ENCODE data around the gene TUBGCP3. TPM values are rescaled to one million over a fixed set of nuclear protein-coding genes. Genes with fewer than 3 reads are reported as not detected.

Gene TUBGCP3
- polyA plus RNA-seq, 1 donor from 2014 or later, result 20.3 TPM

GRCh38 chr13:112619730-112620631 is 32.0 kb upstream of the TUBGCP3 start:
- Histone ChIP-seq H3K79me2 (replicated peaks; ENCODE audit: insufficient read depth, low read length) (no peaks in the 10 kb centered on the region), H3K9me3 (ENCODE audit: low read length) (no peaks in the 10 kb centered on the region), H3K4me2 (ENCODE audit: low read length) (no peak overlapping the region), H3F3A (ENCODE audit: insufficient read depth, low read length, poor library complexity, severe bottlenecking) (no peaks in the 10 kb centered on the region), H4K20me1 (ENCODE audit: insufficient read depth) (no peaks in the 10 kb centered on the region), H3K36me3 (ENCODE audit: insufficient read depth, low read length) (no peaks in the 10 kb centered on the region), H3K9me2 (ENCODE audit: insufficient read depth, low read length) (no peaks in the 10 kb centered on the region), H2AFZ (ENCODE audit: low read depth, low read length) (no peak overlapping the region), H3K4me3 (ENCODE audit: low read length) (no peak overlapping the region), H3K27me3 (ENCODE audit: insufficient read depth, low read depth, low read length) (no peaks in the 10 kb centered on the region), H3K9ac (ENCODE audit: low read length) (no peak overlapping the region), H3K27ac (ENCODE audit: low read length) (no peak overlapping the region)
- no peak for TF ChIP-seq SMC3 (conservative IDR thresholded peaks at IDR 0.05; ENCODE audit: poor library complexity)
- no peak for TF ChIP-seq RAD21 (conservative IDR thresholded peaks at IDR 0.05)
- no peak for TF ChIP-seq EZH2 (IDR thresholded peaks at IDR 0.05; ENCODE audit: borderline replicate concordance, insufficient read depth, low read length, poor library complexity, severe bottlenecking)
- no peak for TF ChIP-seq TAF1 (IDR thresholded peaks at IDR 0.05; ENCODE audit: low read depth)
- no peak for TF ChIP-seq REST (IDR thresholded peaks at IDR 0.05; ENCODE audit: borderline replicate concordance)
- TF ChIP-seq CTCF (IDR thresholded peaks at IDR 0.05; ENCODE audit: poor library complexity, severe bottlenecking), result no peak
- no peak for TF ChIP-seq MXI1 (conservative IDR thresholded peaks at IDR 0.05; ENCODE audit: poor library complexity, severe bottlenecking)

GRCh38 chr13:112618501-112618900 is 30.5 kb upstream of the TUBGCP3 start:
- H3K9me2 ChIP-seq (ENCODE audit: insufficient read depth, low read length), result no peaks in the 10 kb centered on the region
- no peak overlapping the region for H2AFZ ChIP-seq (ENCODE audit: low read depth, low read length)
- H3K9ac ChIP-seq (ENCODE audit: low read length), result no peak overlapping the region
- no peak overlapping the region for H3K4me2 ChIP-seq (ENCODE audit: low read length)
- H4K20me1 ChIP-seq (ENCODE audit: insufficient read depth), result no peaks in the 10 kb centered on the region
- H3K27ac ChIP-seq (ENCODE audit: low read length), result no peak overlapping the region
- H3K4me3 ChIP-seq (ENCODE audit: low read length), result no peak overlapping the region
- no peaks in the 10 kb centered on the region for H3K9me3 ChIP-seq (ENCODE audit: low read length)
- TF ChIP-seq POLR2AphosphoS5 (IDR thresholded peaks at IDR 0.05) (no peak), TAF1 (IDR thresholded peaks at IDR 0.05; ENCODE audit: low read depth) (no peak), RAD21 (conservative IDR thresholded peaks at IDR 0.05) (no peak), MXI1 (conservative IDR thresholded peaks at IDR 0.05; ENCODE audit: poor library complexity, severe bottlenecking) (no peak), REST (IDR thresholded peaks at IDR 0.05; ENCODE audit: borderline replicate concordance) (no peak), SMC3 (conservative IDR thresholded peaks at IDR 0.05; ENCODE audit: poor library complexity) (no peak), CTCF (IDR thresholded peaks at IDR 0.05; ENCODE audit: poor library complexity, severe bottlenecking) (no peak)
- no peaks in the 10 kb centered on the region for H3F3A ChIP-seq (ENCODE audit: insufficient read depth, low read length, poor library complexity, severe bottlenecking)
- H3K36me3 ChIP-seq (ENCODE audit: insufficient read depth, low read length), result no peaks in the 10 kb centered on the region
- no peaks in the 10 kb centered on the region for H3K79me2 ChIP-seq (replicated peaks; ENCODE audit: insufficient read depth, low read length)
- H3K27me3 ChIP-seq (ENCODE audit: insufficient read depth, low read depth, low read length), result no peaks in the 10 kb centered on the region
